Pancreas (tissue), 10 donors: ENCODE measurements around the gene LPAR5. TPM values are rescaled to one million over a fixed set of nuclear protein-coding genes. Genes with fewer than 3 reads are reported as not detected.
A peak's percentile ranks its signal among the peaks of the same experiment; 100 is the strongest.

Source experiments
- ATAC-seq, 4 donors: fragments of 200-7000 bp; cut with Tn5 transposase; one replicate each; pipeline versions ENCODE4 v1.8.0 to v1.9.1; 2020; ENCODE audit warnings: mild to moderate bottlenecking in 4 of 4, moderate library complexity in 4 of 4
- DNase-seq, 6 donors: peaks; one replicate each; pipeline ENCODE4 v3.0.0-alpha.2; 2020
- FAIRE-seq: peaks from 2 replicates; lab custom pipeline; 2012; peaks lifted over from hg19 to GRCh38; lab: Jason Lieb, UNC
- H3K27ac ChIP-seq, 4 donors: fragments of 200-600 bp; sonication (generic); 1 replicate in 3 of 4; 2 replicates in 1 of 4; pipeline versions ENCODE4 v1.5.0 to v1.8.0; 2020
- H3K27me3 ChIP-seq, 4 donors: fragments of 200-600 bp; one replicate each; pipeline ENCODE4 v1.8.0; 2021
- H3K36me3 ChIP-seq, 3 donors: fragments of 200-600 bp; sonication (generic) in 1 of 3; one replicate each; pipeline versions ENCODE4 v1.5.0 to v1.8.0; 2020 to 2021
- H3K4me1 ChIP-seq, 3 donors: fragments of 200-600 bp; one replicate each; pipeline ENCODE4 v1.8.0; 2021
- H3K4me3 ChIP-seq, 4 donors: fragments of 200-600 bp; sonication (generic) in 2 of 4; one replicate each; pipeline versions ENCODE4 v1.5.0 to v1.8.0; 2020 to 2021
- H3K9me3 ChIP-seq, 4 donors: fragments of 200-600 bp; one replicate each; pipeline ENCODE4 v1.8.0; 2021
- CTCF ChIP-seq, 4 donors: fragments of 200-600 bp; sonication (generic) in 3 of 4; IDR thresholded peaks; one replicate each; pipeline versions ENCODE4 v1.5.0 to v1.8.0; 2021; ENCODE audit warnings: antibody characterized with exemption in 4 of 4
- WGBS, 2 donors: extraction: QIAGEN DNeasy Blood & Tissue Kit; methylation state at CpG; one replicate each; pipeline ENCODE4 v1.1.7; 2013; 5-methylcytosine and 5-hydroxymethylcytosine counted together
- intact Hi-C, 3 donors: fragments of 100-400 bp; cut with DNase I; formaldehyde crosslinking; loops; one replicate each; pipeline versions ENCODE4 v1.11.1 to v1.14.2; 2022
- polyA plus RNA-seq, 2 donors: library from polyadenylated mRNA; stranded (reverse); fragments of 200-250 nt; gene quantifications; one replicate each; pipeline ENCODE4 v1.2.3, GENCODE V29; 2013
- total RNA-seq, 6 donors: library from RNA; stranded (reverse); fragmentation: NEBNext Ultra II Directional in 4 of 6; extraction: Animal tissue kit (Norgen Biotek cat#: 25700) in 4 of 6; gene quantifications; one replicate each; pipeline versions ENCODE4 v1.2.1 to v1.2.4, GENCODE V29; 2021 to 2023
- donor health status: healthy with polysubstance abuse.
- donor health status: DM: no; HTN: no; CAD: no; lungs with moderate emphysema.
- donor health status: DM: no; HTN: no; CAD: no.
- donor health status: control.
- donor health status: control.
- donor health status: Bipolar disorder and iron deficiency.
- donor health status: DM: yes; HTN: yes; CAD: no.
- donor health status: DM: no; HTN: no; CAD: no.
- donor health status: DM: no; HTN: no; CAD: no.
- donor health status: DM: yes; HTN: yes; CAD: no.

The LPAR5 gene
- total and polyA plus RNA-seq, 8 donors = 0.09 to 2.4 (median 0.45) TPM

GRCh38 chr12:6626654-6627283 is 9.0 kb downstream of the LPAR5 start:
- no peak for FAIRE-seq
- 63 to 74% methylated on average over 8 of the region's 8 CpGs for WGBS, 2 donors

GRCh38 chr12:6620885-6621274 is 14.9 kb downstream of the LPAR5 start:
- intact Hi-C loops = no loop called here
- Histone ChIP-seq H3K27ac (no peak overlapping the region), H3K4me1 (no peaks in the 10 kb centered on the region), H3K9me3 (no peaks in the 10 kb centered on the region), H3K4me3 (peak overlapping the region in 1 of 4 donors; percentile 8), H3K36me3 (no peaks in the 10 kb centered on the region), H3K27me3 (no peaks in the 10 kb centered on the region)
- DNase-seq = peak in 1 of 6 donors; percentile 69
- TF ChIP-seq CTCF (IDR thresholded peaks at IDR 0.05) = no peak
- no peak for ATAC-seq
- FAIRE-seq = no peak
- WGBS, 2 donors = 71 to 74% methylated on average over 29 of the region's 29 CpGs

More at GRCh38 chr12:6626654-6627283, 9.0 kb downstream of the LPAR5 start:
- no peaks in the 10 kb centered on the region for H3K36me3 ChIP-seq
- H3K4me3 ChIP-seq = no peak overlapping the region
- ATAC-seq = no peak
- DNase-seq = no peak
- intact Hi-C loops = no loop called here
- no peak overlapping the region for H3K27ac ChIP-seq
- H3K4me1 ChIP-seq = no peaks in the 10 kb centered on the region
- H3K27me3 ChIP-seq = no peaks in the 10 kb centered on the region
- no peak for TF ChIP-seq CTCF (IDR thresholded peaks at IDR 0.05)
- H3K9me3 ChIP-seq = no peaks in the 10 kb centered on the region

GRCh38 chr12:6620137-6620884 is 15.4 kb downstream of the LPAR5 start:
- H3K4me3 ChIP-seq = peak overlapping the region in 2 of 4 donors; percentile 8 to 10
- no peaks in the 10 kb centered on the region for H3K4me1 ChIP-seq
- no peak for FAIRE-seq
- peak; percentile 42 to 61 (median 56) for ATAC-seq
- H3K27ac ChIP-seq = no peak overlapping the region
- peak in 4 of 6 donors; percentile 48 to 77 (median 56) for DNase-seq
- no peaks in the 10 kb centered on the region for H3K36me3 ChIP-seq
- intact Hi-C loops = no loop called here
- H3K9me3 ChIP-seq = no peaks in the 10 kb centered on the region
- WGBS, 2 donors = 23 to 24% methylated on average over 87 to 88 of the region's 88 CpGs
- H3K27me3 ChIP-seq = no peaks in the 10 kb centered on the region
- peak; percentile 29 to 42 (median 35) for TF ChIP-seq CTCF (IDR thresholded peaks at IDR 0.05)

- Histone ChIP-seq H3K4me1 (no peaks in the 10 kb centered on the region), H3K36me3 (no peaks in the 10 kb centered on the region), H3K27ac (no peak overlapping the region), H3K9me3 (no peaks in the 10 kb centered on the region), H3K27me3 (no peaks in the 10 kb centered on the region), H3K4me3 (no peak overlapping the region)
- 71 to 74% methylated on average over 4 to 5 of the region's 5 CpGs for WGBS, 2 donors
- intact Hi-C loops = no loop called here
- FAIRE-seq = no peak
- ATAC-seq = no peak
- TF ChIP-seq CTCF (IDR thresholded peaks at IDR 0.05) = no peak
- no peak for DNase-seq
Measured at GRCh38 chr12:6618483-6619225, 17.1 kb downstream of the LPAR5 start.
